ENCODE results near the gene TRPM3.

DNA sequence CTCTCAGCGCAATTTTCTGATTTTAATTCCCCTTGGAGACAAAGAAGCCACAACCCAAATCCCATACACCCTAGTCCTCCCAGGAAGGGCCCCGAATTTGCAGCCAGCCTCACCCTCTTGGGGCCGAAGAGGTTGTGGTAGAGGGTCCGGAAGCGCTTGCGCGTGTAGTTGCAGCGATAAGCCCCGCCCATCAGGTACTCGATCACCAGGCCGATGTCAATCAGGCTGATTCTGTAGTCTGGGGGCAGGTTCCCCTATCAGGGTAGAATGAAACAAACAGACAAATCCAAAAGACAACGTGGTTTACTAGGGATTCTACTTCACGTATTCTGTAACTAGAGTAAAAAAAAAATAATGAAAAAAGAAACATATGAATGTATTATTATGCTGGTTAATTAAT is 496.3 kb downstream of the TRPM3 start:
- TF ChIP-seq, protein P1, sequence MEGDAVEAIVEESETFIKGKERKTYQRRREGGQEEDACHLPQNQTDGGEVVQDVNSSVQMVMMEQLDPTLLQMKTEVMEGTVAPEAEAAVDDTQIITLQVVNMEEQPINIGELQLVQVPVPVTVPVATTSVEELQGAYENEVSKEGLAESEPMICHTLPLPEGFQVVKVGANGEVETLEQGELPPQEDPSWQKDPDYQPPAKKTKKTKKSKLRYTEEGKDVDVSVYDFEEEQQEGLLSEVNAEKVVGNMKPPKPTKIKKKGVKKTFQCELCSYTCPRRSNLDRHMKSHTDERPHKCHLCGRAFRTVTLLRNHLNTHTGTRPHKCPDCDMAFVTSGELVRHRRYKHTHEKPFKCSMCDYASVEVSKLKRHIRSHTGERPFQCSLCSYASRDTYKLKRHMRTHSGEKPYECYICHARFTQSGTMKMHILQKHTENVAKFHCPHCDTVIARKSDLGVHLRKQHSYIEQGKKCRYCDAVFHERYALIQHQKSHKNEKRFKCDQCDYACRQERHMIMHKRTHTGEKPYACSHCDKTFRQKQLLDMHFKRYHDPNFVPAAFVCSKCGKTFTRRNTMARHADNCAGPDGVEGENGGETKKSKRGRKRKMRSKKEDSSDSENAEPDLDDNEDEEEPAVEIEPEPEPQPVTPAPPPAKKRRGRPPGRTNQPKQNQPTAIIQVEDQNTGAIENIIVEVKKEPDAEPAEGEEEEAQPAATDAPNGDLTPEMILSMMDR (IDR thresholded peaks at IDR 0.05) = no peak
- no peak for TF ChIP-seq POLR2AphosphoS5 (IDR thresholded peaks at IDR 0.05; ENCODE audit: low read depth, low read length)

All from Panc1 (cell line).